HFFc6 (cell line): ENCODE data around the gene PDE4D. TPM values are rescaled to one million over a fixed set of nuclear protein-coding genes. Genes with fewer than 3 reads are reported as not detected.

Experiments used
- DNase-seq: peaks from one replicate; pipeline ENCODE4 v3.0.0-alpha.2; 2018
- H3K27ac Mint-ChIP-seq: 2 replicates; pipeline ENCODE4 v1.8.0; 2020; ENCODE audit warnings: mild to moderate bottlenecking, mixed read lengths
- H3K27me3 Mint-ChIP-seq: 2 replicates; pipeline ENCODE4 v1.8.0; 2021; ENCODE audit warnings: mild to moderate bottlenecking, moderate library complexity, mixed read lengths; ENCODE audit not compliant: insufficient read depth
- H3K36me3 Mint-ChIP-seq: 2 replicates; pipeline ENCODE4 v1.8.0; 2021; ENCODE audit warnings: low read depth, mixed read lengths
- H3K4me1 Mint-ChIP-seq: 2 replicates; pipeline ENCODE4 v1.8.0; 2020; ENCODE audit warnings: low read depth, mixed read lengths
- H3K4me3 Mint-ChIP-seq: 2 replicates; pipeline ENCODE4 v1.8.0; 2020; ENCODE audit warnings: mild to moderate bottlenecking, moderate library complexity, mixed read lengths
- H3K9me3 Mint-ChIP-seq: 2 replicates; pipeline ENCODE4 v1.8.0; 2020; ENCODE audit warnings: mild to moderate bottlenecking, mixed read lengths
- CTCF ChIP-seq: fragments of 200-600 bp; sonication (generic); IDR thresholded peaks from 2 replicates; pipeline ENCODE4 v1.5.0; 2021; ENCODE audit warnings: antibody characterized with exemption, mild to moderate bottlenecking
- total RNA-seq, 6 experiments: library from RNA; stranded (reverse); fragmentation: NEBNext Ultra II Directional; extraction: Animal tissue kit (Norgen Biotek cat#: 25700); gene quantifications; 2 replicates in 1 of 6; 3 replicates in 5 of 6; pipeline ENCODE4 v1.2.3, GENCODE V29; 2021

PDE4D gene
- total RNA-seq, 6 experiments from 2014 or later: 1.8 to 7.3 (median 6.2) TPM

- H3K27me3 Mint-ChIP-seq: peaks cover 1% of the 10 kb centered on the region; the same call in 1 of the 2 replicates
- no peak overlapping the region for H3K27ac Mint-ChIP-seq
- peaks cover under 1% of the 10 kb centered on the region; the same call in 1 of the 2 replicates for H3K4me1 Mint-ChIP-seq
- H3K4me3 Mint-ChIP-seq: no peak overlapping the region
- H3K36me3 Mint-ChIP-seq: no peaks in the 10 kb centered on the region
- no peak for DNase-seq
- TF ChIP-seq CTCF: no peak
- no peaks in the 10 kb centered on the region for H3K9me3 Mint-ChIP-seq
These were observed 336.0 kb downstream of the PDE4D start for GRCh38 chr5:59557572-59557971.

GRCh38 chr5:59555596-59555995 lies 337.9 kb downstream of the PDE4D start:
- TF ChIP-seq CTCF: no peak
- no peaks in the 10 kb centered on the region for H3K36me3 Mint-ChIP-seq
- no peaks in the 10 kb centered on the region for H3K9me3 Mint-ChIP-seq
- H3K27ac Mint-ChIP-seq: no peak overlapping the region
- H3K4me1 Mint-ChIP-seq: no peaks in the 10 kb centered on the region
- DNase-seq: no peak
- H3K27me3 Mint-ChIP-seq: peaks cover 1% of the 10 kb centered on the region; the same call in 1 of the 2 replicates
- no peak overlapping the region for H3K4me3 Mint-ChIP-seq

GRCh38 chr5:59554501-59554900 lies 339.0 kb downstream of the PDE4D start:
- no peak overlapping the region for H3K27ac Mint-ChIP-seq

GRCh38 chr5:59553992-59554391 lies 339.5 kb downstream of the PDE4D start:
- Mint-ChIP-seq H3K27ac (no peak overlapping the region), H3K4me3 (no peak overlapping the region), H3K4me1 (no peaks in the 10 kb centered on the region), H3K9me3 (no peaks in the 10 kb centered on the region), H3K27me3 (peaks cover 1% of the 10 kb centered on the region; the same call in 1 of the 2 replicates), H3K36me3 (no peaks in the 10 kb centered on the region)
- no peak for DNase-seq
- no peak for TF ChIP-seq CTCF

More at GRCh38 chr5:59554501-59554900, 339.0 kb downstream of the PDE4D start:
- no peak overlapping the region for H3K4me3 Mint-ChIP-seq
- TF ChIP-seq CTCF: no peak
- peaks cover 1% of the 10 kb centered on the region; the same call in 1 of the 2 replicates for H3K27me3 Mint-ChIP-seq
- no peaks in the 10 kb centered on the region for H3K4me1 Mint-ChIP-seq
- no peaks in the 10 kb centered on the region for H3K36me3 Mint-ChIP-seq
- no peaks in the 10 kb centered on the region for H3K9me3 Mint-ChIP-seq
- no peak for DNase-seq

GRCh38 chr5:59548807-59549357 lies 344.6 kb downstream of the PDE4D start:
- Mint-ChIP-seq H3K36me3 (no peaks in the 10 kb centered on the region), H3K27me3 (no peaks in the 10 kb centered on the region; the same call in 1 of the 2 replicates), H3K27ac (no peak overlapping the region), H3K9me3 (no peaks in the 10 kb centered on the region), H3K4me1 (no peaks in the 10 kb centered on the region), H3K4me3 (no peak overlapping the region)
- TF ChIP-seq CTCF: no peak
- no peak for DNase-seq
